AG04450 (cell line): Measurements from ENCODE around the gene FAM20C. TPM values are rescaled to one million over a fixed set of nuclear protein-coding genes. Genes with fewer than 3 reads are reported as not detected.

Experiments
- CTCF ChIA-PET: fragments of 300-600, 350-600 bp; formaldehyde crosslinking; extraction: SDS; loops from one replicate; lab custom pipeline; 2022; ENCODE audit warnings: antibody characterized with exemption, inconsistent platforms; lab: Charles Lee
- POLR2A ChIA-PET: fragments of 350-600 bp; formaldehyde crosslinking; extraction: SDS; loops from one replicate; lab custom pipeline; 2021; ENCODE audit warnings: antibody characterized with exemption, inconsistent platforms; lab: Yijun Ruan, JAX
- DNase-seq: peaks from one replicate; pipeline ENCODE4 v3.0.0-alpha.2; 2011; ENCODE audit warnings: low read depth, low spot score
- H3K27ac ChIP-seq: one replicate; pipeline ENCODE4 v1.5.1; 2012; ENCODE audit warnings: low read depth, low read length, control low read depth
- H3K27me3 ChIP-seq: one replicate; pipeline ENCODE4 v1.6.0; 2012; ENCODE audit warnings: low read length; ENCODE audit not compliant: control insufficient read depth, insufficient read depth
- H3K4me3 ChIP-seq: 2 replicates; pipeline ENCODE4 v1.5.1; 2011; ENCODE audit warnings: mild to moderate bottlenecking, low read depth, low read length, control low read depth
- H3K9me3 ChIP-seq: 2 replicates; pipeline ENCODE4 v1.5.1; 2012; ENCODE audit warnings: low read length; ENCODE audit not compliant: control insufficient read depth, insufficient read depth
- polyA plus RNA-seq: library from polyadenylated mRNA; depleted of rRNA; stranded (reverse); fragments of >200 nt; gene quantifications from 2 replicates; pipeline ENCODE4 v1.2.3, GENCODE V29; 2011
- TF ChIP-seq, protein P1 (sequence below): IDR thresholded peaks from 2 replicates; pipeline ENCODE4 v1.5.1; 2011; ENCODE audit warnings: low read depth, low read length, control low read depth, inconsistent platforms

FAM20C gene
- polyA plus RNA-seq, 1 experiment = 34.5 TPM

DNA sequence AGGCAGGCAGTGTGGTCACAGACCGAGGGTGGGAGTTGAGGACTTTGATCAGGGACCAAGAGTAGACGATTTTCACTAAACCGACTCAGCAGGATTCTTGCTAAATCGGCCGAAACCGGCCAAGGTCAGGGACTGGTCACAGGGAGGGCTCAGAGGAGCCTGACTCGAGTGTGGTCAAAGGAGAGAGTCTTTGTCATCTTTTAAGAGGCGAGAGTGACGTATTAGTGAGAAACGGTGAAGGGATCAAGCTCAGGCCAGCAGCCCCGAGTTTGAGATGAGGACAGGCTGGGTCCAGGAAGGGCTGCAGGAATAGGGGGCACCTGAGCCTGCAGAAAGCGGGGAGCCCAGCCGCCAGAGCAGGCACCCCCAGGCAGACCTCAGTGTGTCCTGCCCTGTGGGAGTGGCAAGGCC is 41.6 kb upstream of the FAM20C start:
- Histone ChIP-seq H3K27me3 (no peaks in the 10 kb centered on the region), H3K27ac (no peak overlapping the region), H3K4me3 (no peak overlapping the region), H3K9me3 (no peaks in the 10 kb centered on the region; the same call in 1 of the 2 replicates)
- no peak for DNase-seq
- ChIA-PET POLR2A (interaction anchor here (0.5 kb wide), 1 partner anchor 365 kb away, joined by 6 read pairs; no protein-coding TSS in a partner anchor), CTCF (no interaction called here)
- TF ChIP-seq, protein P1, sequence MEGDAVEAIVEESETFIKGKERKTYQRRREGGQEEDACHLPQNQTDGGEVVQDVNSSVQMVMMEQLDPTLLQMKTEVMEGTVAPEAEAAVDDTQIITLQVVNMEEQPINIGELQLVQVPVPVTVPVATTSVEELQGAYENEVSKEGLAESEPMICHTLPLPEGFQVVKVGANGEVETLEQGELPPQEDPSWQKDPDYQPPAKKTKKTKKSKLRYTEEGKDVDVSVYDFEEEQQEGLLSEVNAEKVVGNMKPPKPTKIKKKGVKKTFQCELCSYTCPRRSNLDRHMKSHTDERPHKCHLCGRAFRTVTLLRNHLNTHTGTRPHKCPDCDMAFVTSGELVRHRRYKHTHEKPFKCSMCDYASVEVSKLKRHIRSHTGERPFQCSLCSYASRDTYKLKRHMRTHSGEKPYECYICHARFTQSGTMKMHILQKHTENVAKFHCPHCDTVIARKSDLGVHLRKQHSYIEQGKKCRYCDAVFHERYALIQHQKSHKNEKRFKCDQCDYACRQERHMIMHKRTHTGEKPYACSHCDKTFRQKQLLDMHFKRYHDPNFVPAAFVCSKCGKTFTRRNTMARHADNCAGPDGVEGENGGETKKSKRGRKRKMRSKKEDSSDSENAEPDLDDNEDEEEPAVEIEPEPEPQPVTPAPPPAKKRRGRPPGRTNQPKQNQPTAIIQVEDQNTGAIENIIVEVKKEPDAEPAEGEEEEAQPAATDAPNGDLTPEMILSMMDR = no peak

- TF ChIP-seq, protein P1 = no peak
- ChIA-PET CTCF (no interaction called here), POLR2A (no interaction called here)
- Histone ChIP-seq H3K9me3 (no peaks in the 10 kb centered on the region; the same call in 1 of the 2 replicates), H3K4me3 (no peak overlapping the region), H3K27ac (no peak overlapping the region), H3K27me3 (no peaks in the 10 kb centered on the region)
- DNase-seq = no peak
These were observed 40.9 kb upstream of the FAM20C start for GRCh38 chr7:151346-152050.

DNA sequence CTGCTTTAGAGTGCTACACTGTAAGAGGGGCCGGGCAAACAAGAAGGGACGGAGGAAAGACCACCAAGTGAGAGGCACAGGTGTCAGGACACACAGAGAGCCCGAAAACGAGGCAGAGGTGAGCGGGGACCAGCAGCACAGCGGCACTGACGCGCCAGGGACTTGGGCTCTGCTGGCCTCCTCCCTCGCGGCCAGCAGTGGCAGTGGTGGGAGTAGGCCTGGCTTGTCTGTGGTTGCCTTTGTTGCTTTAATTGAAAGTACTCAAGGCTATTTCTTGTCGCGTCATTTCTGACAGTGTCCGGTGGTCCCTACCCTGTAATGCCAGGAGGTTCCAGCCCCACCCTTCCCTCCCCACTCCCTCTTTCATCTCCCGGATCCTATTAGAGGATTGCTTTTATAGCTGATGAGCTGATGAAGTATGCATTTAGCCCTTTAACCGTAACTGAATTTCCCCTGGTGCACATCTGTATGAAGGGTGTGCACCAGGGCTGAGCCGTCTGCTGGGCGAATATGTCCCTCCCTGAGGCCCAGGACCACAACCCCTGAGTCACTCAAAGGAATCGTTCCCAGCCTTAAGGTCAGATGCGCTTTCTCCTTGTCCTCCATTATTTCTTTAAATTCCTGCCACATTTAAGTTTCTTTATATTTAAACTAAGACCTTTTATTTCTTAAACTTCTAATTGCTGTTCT is 39.5 kb upstream of the FAM20C start:
- POLR2A ChIA-PET = no interaction called here
- H3K4me3 ChIP-seq = no peak overlapping the region
- CTCF ChIA-PET = no interaction called here
- no peak overlapping the region for H3K27ac ChIP-seq
- DNase-seq = no peak
- no peaks in the 10 kb centered on the region; the same call in 1 of the 2 replicates for H3K9me3 ChIP-seq
- H3K27me3 ChIP-seq = peaks cover 5% of the 10 kb centered on the region
- TF ChIP-seq, protein P1 = no peak

DNA sequence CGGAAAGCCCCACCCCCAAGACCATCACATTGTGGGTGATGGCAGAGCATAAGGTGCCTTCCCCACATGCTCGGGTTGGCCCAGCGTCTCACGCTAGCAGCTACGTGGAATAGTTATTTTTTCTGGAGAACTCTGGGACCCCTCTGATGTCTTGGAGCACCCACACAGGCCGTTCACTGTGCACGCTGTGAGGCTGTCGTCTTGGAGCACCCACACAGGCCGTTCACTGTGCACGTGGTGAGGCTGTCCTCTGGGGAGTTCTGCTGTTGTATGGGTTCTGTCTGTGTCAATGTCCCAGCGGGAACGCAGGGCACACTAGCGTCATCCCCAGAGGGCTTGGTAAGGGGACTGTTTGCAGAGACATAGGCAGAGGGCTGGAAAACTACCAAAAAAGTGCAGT is 38.8 kb upstream of the FAM20C start:
- DNase-seq = no peak
- no peak overlapping the region for H3K4me3 ChIP-seq
- POLR2A ChIA-PET = no interaction called here
- CTCF ChIA-PET = no interaction called here
- H3K27ac ChIP-seq = no peak overlapping the region
- TF ChIP-seq, protein P1 = no peak
- H3K9me3 ChIP-seq = no peaks in the 10 kb centered on the region; the same call in 1 of the 2 replicates
- peaks cover 5% of the 10 kb centered on the region for H3K27me3 ChIP-seq
